GM23338 (cell line): ENCODE data around the gene HRH4.

Experiments
- CTCF ChIP-seq, 2 experiments: fragments of 200-600 bp in 1 of 2; sonication (generic) in 1 of 2; conservative IDR thresholded peaks; 2 replicates each; pipeline versions ENCODE4 v1.5.1 to v1.6.1; 2016 to 2017; ENCODE audit warnings: antibody characterized with exemption in 2 of 2, low read depth in 2 of 2, mild to moderate bottlenecking in 2 of 2, moderate library complexity in 1 of 2
- POLR2AphosphoS5 ChIP-seq: IDR thresholded peaks from 2 replicates; pipeline ENCODE4 v1.6.1; 2016; ENCODE audit warnings: antibody characterized with exemption, low read depth
- REST ChIP-seq: IDR thresholded peaks from one replicate; pipeline ENCODE4 v1.6.1; 2018; ENCODE audit warnings: antibody characterized with exemption; ENCODE audit not compliant: unreplicated experiment
- ZNF331 ChIP-seq: fragments of 250-450 bp; sonication (Bioruptor Pico); IDR thresholded peaks from 2 replicates; pipeline ENCODE4 v1.5.0; 2020; ENCODE audit warnings: low read depth, mild to moderate bottlenecking, moderate library complexity

- TF ChIP-seq POLR2AphosphoS5 (no peak), CTCF (conservative IDR thresholded peaks at IDR 0.05; ENCODE audit: low read depth in 2 of 2) (no peak), ZNF331 (CRISPR knock-in tag) (no peak), REST (no peak)
Measured at GRCh38 chr18:24432618-24433017, 27.8 kb upstream of the HRH4 start.
